ENCODE measurements around the gene TAGAP. TPM values are rescaled to one million over a fixed set of nuclear protein-coding genes. Genes with fewer than 3 reads are reported as not detected.

Gene TAGAP
- total RNA-seq (2014; rRNA removed; shearing (Covaris generic)) = not detected in 2 replicates
- polyA plus RNA-seq (2016; fragmentation: Nextera tagmentation; extraction: Ambion mirVana) = not detected in 2 replicates

GRCh38 chr6:159044899-159045727 is at the start of gene TAGAP:
TSS of gene TAGAP (minus strand) at chr6:159044991. CDS start at chr6:159044146, 845 bp downstream.
- Histone ChIP-seq H3K27me3 (replicated peaks; ENCODE audit: insufficient read depth) (peaks cover 55% of the 10 kb centered on the region), H3K4me3 (no peak within 1 kb of the TSS), H3K4me1 (ENCODE audit: insufficient read depth) (no peaks in the 10 kb centered on the region), H3K27ac (no peak within 1 kb of the TSS), H3K79me2 (ENCODE audit: insufficient read depth) (no peaks in the 10 kb centered on the region), H3K36me3 (ENCODE audit: low read depth) (no peaks in the 10 kb centered on the region), H3K9ac (no peak within 1 kb of the TSS), H3K4me2 (ENCODE audit: unreplicated experiment) (no peak within 1 kb of the TSS), H3K9me3 (ENCODE audit: low read depth) (no peaks in the 10 kb centered on the region), H3K9me2 (ENCODE audit: insufficient read depth) (no peaks in the 10 kb centered on the region), H4K20me1 (ENCODE audit: insufficient read depth) (no peaks in the 10 kb centered on the region), H3F3A (ENCODE audit: insufficient read depth) (no peaks in the 10 kb centered on the region), H2AFZ (no peak within 1 kb of the TSS)
- WGBS, 2 experiments (ENCODE audit: low coverage in 1 of 2, low lambda C conversion rate in 2 of 2, missing lambda C conversion rate in 2 of 2) = 10 to 12% methylated on average over 15 of the region's 15 CpGs
- in situ Hi-C loops (cut with MboI) = no loop called here
- no peak for TF ChIP-seq EZH2phosphoT487 (IDR thresholded peaks at IDR 0.05; ENCODE audit: insufficient read depth, low read depth)
- no peak for TF ChIP-seq EZH2 (IDR thresholded peaks at IDR 0.05; ENCODE audit: insufficient read depth, poor library complexity, severe bottlenecking)
- DNase-seq = peak; percentile 57

GRCh38 chr6:159093609-159094443 is 49.0 kb upstream of the TAGAP start:
- WGBS, 2 experiments (ENCODE audit: low coverage in 1 of 2, low lambda C conversion rate in 2 of 2, missing lambda C conversion rate in 2 of 2) = 81 to 87% methylated on average over 28 to 32 of the region's 32 CpGs
- in situ Hi-C loops (cut with MboI) = no loop called here
- no peak overlapping the region for H3K9ac ChIP-seq
- no peak overlapping the region for H2AFZ ChIP-seq
- H3K79me2 ChIP-seq (ENCODE audit: insufficient read depth) = no peaks in the 10 kb centered on the region
- H3K27ac ChIP-seq = no peak overlapping the region
- H3K4me1 ChIP-seq (ENCODE audit: insufficient read depth) = no peaks in the 10 kb centered on the region
- no peaks in the 10 kb centered on the region for H3K36me3 ChIP-seq (ENCODE audit: low read depth)
- TF ChIP-seq EZH2 (IDR thresholded peaks at IDR 0.05; ENCODE audit: insufficient read depth, poor library complexity, severe bottlenecking) = no peak
- no peak for TF ChIP-seq EZH2phosphoT487 (IDR thresholded peaks at IDR 0.05; ENCODE audit: insufficient read depth, low read depth)
- H3K4me2 ChIP-seq (ENCODE audit: unreplicated experiment) = no peak overlapping the region
- no peak overlapping the region for H3K4me3 ChIP-seq
- no peaks in the 10 kb centered on the region for H3K9me3 ChIP-seq (ENCODE audit: low read depth)
- H3F3A ChIP-seq (ENCODE audit: insufficient read depth) = no peaks in the 10 kb centered on the region
- no peaks in the 10 kb centered on the region for H3K9me2 ChIP-seq (ENCODE audit: insufficient read depth)
- H3K27me3 ChIP-seq (replicated peaks; ENCODE audit: insufficient read depth) = no peaks in the 10 kb centered on the region; the same call in 1 of the 2 replicates
- no peak for DNase-seq
- no peaks in the 10 kb centered on the region for H4K20me1 ChIP-seq (ENCODE audit: insufficient read depth)

- Histone ChIP-seq H2AFZ (no peak overlapping the region), H4K20me1 (ENCODE audit: insufficient read depth) (no peaks in the 10 kb centered on the region), H3K9me2 (ENCODE audit: insufficient read depth) (no peaks in the 10 kb centered on the region), H3K27me3 (replicated peaks; ENCODE audit: insufficient read depth) (no peaks in the 10 kb centered on the region; the same call in 1 of the 2 replicates), H3K4me3 (no peak overlapping the region), H3K36me3 (ENCODE audit: low read depth) (no peaks in the 10 kb centered on the region), H3K4me1 (ENCODE audit: insufficient read depth) (no peaks in the 10 kb centered on the region), H3K9me3 (ENCODE audit: low read depth) (no peaks in the 10 kb centered on the region), H3K9ac (no peak overlapping the region), H3K79me2 (ENCODE audit: insufficient read depth) (no peaks in the 10 kb centered on the region), H3K27ac (no peak overlapping the region), H3F3A (ENCODE audit: insufficient read depth) (no peaks in the 10 kb centered on the region), H3K4me2 (ENCODE audit: unreplicated experiment) (no peak overlapping the region)
- WGBS, 2 experiments (ENCODE audit: low coverage in 1 of 2, low lambda C conversion rate in 2 of 2, missing lambda C conversion rate in 2 of 2) = 55 to 63% methylated on average over 5 of the region's 5 CpGs
- peak; percentile 23 for DNase-seq
- TF ChIP-seq EZH2 (IDR thresholded peaks at IDR 0.05; ENCODE audit: insufficient read depth, poor library complexity, severe bottlenecking) (no peak), EZH2phosphoT487 (IDR thresholded peaks at IDR 0.05; ENCODE audit: insufficient read depth, low read depth) (no peak)
- in situ Hi-C loops (cut with MboI) = no loop called here
Observed at GRCh38 chr6:159092631-159093030, 47.8 kb upstream of the TAGAP start.

Measured in GM23248 (cell line).